GM19023 (cell line): ENCODE data around the gene KDM2B.

ENCODE experiments used
- ATAC-seq: cut with Tn5 transposase; IDR thresholded peaks from one replicate; pipeline ENCODE4 v1.9.1; 2021; ENCODE audit warnings: mild to moderate bottlenecking, moderate library complexity; ENCODE audit not compliant: unreplicated experiment

Gene KDM2B

DNA sequence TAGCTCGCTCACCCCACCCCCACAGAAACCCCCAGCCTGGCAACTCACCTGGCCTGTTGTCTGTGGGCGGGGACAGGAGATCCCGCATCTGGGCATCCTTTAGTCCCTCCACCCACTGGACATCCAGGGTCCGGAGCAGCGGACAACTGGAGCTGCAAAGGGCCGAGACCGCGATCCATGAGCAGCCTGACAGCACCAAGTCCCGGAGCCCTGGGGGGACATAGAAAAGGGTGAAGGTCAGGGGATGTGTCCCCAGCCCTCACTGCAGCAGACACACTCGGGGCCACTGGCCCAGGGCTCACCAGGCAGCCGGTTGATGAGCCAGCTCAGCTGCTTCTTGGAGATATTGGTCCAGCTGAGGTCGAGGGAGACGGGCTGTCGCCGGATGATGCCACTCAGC, 140.1 kb downstream of the KDM2B start:
- ATAC-seq: no peak

GRCh38 chr12:121439715-121440114, 141.1 kb downstream of the KDM2B start:
- ATAC-seq: no peak

- no peak for ATAC-seq
Observed at GRCh38 chr12:121438905-121439304, 141.9 kb downstream of the KDM2B start.

- ATAC-seq: no peak
Observed at GRCh38 chr12:121436706-121437105, 144.1 kb downstream of the KDM2B start.

GRCh38 chr12:121432740-121433480, 147.9 kb downstream of the KDM2B start:
- no peak for ATAC-seq

- no peak for ATAC-seq
Observed at GRCh38 chr12:121430833-121431415, 149.9 kb downstream of the KDM2B start.

GRCh38 chr12:121428883-121429282, 151.9 kb downstream of the KDM2B start:
- no peak for ATAC-seq

DNA sequence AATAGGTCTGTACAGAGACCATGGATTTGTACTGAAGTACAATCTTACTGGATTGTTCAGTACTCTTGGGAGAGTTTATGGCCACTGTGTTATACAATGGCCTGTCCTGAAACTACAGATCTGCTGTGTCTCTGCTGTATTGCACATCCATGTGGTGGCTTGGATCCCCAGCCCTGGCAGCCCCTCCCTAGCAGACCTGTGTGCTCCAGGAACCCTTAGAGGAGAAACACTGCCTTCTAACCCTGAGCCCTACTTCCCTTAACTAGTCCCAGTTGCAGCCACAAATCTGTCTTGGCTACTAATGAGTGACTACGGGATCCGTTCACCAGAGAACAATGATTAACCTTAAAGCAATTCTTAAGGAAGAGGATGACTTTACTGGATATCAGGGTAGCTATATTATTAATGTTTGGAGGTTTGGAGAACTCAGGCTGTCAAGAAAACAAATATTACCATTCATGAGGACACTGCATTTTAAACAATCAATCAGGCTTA, 153.2 kb downstream of the KDM2B start:
- no peak for ATAC-seq

- ATAC-seq: no peak
Observed at GRCh38 chr12:121424624-121424975, 156.2 kb downstream of the KDM2B start.

DNA sequence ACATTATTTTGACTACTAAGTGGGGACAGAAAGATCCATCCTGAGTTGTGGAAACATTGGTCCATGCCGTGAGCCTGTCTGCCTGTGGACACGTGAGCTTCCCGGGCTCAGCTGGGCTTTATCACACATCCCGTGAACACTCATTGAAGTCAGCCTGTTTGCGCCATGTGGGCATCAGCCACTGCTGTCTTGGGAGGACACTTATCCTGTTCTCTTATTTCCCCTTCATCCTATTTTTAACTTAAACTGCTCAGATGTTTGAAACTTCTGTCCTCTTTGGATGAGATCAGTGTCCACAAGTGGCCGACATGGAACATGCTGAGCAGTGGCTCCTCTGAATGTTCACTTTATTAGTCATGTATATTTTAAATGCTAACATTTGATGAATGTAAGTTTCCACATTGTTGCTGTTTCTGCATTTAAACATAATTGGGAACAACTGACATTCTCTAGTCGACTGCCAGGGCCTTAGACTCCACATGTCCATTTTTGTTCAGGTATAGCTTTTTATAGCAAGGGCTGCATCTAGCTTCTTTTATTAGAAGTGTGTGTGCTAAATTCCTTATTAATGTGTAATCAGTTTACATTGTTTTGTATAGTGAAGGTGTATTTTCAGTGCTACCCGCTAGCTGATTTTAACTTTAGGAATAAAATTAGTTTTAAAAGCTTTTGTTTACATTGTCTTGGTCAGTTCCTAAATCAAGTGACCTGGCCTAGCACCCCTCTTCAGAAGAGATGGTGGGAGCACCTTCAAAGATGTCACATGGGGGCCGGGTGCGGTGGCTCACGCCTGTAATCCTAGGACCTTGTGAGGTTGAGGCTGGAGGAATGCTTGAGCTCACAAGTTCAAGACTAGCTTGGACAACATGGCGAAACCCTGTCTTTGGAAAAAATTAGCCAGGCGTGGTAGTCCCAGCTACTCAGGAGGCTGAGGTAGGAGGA, 156.9 kb downstream of the KDM2B start:
- ATAC-seq: no peak

- ATAC-seq: no peak
Observed at GRCh38 chr12:121423253-121423652, 157.6 kb downstream of the KDM2B start.

- no peak for ATAC-seq
Observed at GRCh38 chr12:121420109-121420508, 160.7 kb downstream of the KDM2B start.

DNA sequence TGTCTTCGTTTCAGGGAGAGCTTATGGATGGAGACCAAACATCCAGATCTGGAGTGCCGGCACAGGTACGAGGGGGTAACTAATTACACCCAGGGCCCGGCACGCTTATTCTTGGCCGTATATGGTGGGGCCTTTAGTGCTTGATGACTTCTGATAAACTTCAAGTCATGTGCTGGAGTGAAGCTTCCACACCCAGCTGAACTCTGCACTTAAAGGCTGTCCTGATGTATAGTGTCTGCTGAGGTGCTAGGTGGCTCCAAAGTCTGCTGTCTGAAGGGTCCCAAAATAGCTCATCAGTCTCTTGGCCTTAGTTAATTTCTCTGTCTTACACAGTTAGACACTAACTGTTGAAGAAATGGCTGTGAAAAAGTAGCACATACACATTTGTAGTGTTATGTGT, 163.0 kb downstream of the KDM2B start:
- no peak for ATAC-seq

- no peak for ATAC-seq
Observed at GRCh38 chr12:121413917-121414316, 166.9 kb downstream of the KDM2B start.

DNA sequence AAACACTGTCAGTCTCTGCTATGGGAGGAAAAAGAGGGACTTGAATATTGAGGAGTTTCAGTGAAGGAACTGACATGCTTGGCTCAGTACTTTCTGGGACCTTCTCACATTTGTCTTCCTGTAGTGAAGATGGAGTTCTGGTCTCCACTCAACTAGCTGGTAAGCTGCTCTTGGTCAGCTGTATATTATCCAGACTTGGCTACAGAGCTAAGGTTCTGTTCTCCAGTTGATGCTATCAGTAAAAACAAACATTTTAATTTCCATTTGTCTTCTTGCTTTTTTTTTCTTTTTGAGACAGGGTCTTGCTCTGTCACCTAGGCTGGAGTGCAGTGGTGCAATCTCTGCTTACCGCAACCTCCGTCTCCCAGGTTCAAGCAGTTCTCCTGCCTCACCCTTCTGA, 175.6 kb downstream of the KDM2B start:
- no peak for ATAC-seq

DNA sequence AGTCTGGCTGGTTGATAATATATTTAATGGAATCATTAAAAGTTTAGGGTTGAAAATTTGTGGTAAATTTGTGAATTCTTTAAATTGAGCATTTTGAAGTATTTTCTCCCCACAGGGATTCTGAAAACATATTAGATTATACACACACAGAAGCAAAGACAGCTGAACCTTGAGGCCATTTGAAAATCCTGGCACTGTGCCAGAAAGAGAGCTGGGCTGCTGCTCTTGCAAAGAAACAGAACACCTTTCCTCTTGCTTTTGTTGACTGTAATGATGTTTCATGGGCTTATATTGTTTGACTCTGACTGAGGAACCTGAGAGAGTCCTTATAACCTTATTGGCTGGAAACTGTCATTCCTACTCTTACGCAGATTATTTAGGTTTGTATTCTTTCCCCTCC, 176.1 kb downstream of the KDM2B start:
- no peak for ATAC-seq

DNA sequence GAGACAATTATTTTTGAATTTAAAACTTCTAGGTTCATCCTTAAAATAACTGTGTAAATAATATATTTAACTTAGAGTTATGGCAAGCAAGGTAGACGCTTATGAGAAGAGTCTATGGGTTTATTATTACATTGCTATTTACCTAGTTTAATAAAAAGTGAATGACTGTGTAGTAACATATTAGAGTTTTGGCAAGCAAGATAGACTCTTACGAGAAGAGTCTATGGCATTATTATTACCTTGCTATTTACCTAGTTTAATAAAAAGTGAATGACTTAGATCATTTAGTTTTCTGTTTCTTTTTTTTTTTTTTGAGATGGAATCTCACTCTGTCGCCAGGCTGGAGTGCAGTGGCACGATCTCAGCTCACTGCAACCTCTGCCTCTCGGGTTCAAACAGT, 177.1 kb downstream of the KDM2B start:
- ATAC-seq: no peak

DNA sequence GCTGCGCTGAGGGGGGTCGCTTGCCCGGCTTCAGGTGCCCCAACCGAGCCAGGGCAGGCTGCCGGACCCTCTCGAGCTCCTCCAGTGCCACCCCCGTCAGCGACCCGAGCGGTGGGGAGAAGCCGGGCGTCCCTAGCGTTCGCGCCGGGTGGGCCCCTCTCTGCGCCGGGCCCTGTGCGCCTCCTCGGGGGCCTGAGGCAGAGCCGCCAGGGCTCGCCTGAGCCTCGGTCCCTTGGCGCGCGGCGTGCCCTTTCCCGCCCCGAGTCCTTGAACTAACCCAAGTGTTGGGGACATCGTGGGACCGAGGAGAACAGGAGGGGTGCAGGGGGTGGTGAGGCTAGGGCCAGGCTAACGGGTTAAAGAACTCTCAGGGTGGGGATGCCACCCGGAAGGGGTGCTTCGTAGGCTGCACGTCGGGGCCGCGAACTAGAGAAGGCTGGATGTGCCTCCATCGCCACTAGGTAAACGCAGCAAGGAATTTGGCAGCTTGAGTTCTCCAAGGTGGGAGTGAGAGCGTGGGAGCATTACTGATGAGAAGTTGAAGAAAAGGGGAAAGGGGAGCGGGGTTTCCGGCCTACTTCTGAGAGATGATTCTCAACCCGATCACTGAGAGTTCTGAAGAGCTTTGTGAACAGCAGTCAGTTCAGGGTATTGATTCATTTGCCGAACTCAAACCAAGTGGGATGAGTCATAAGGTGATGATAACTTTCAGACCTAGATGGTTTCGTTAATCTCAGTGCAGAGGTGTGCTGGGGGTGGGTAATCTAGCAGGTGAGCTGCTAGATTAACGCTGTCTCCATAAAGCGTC, 180.3 kb downstream of the KDM2B start:
- ATAC-seq: peak; percentile 25

DNA sequence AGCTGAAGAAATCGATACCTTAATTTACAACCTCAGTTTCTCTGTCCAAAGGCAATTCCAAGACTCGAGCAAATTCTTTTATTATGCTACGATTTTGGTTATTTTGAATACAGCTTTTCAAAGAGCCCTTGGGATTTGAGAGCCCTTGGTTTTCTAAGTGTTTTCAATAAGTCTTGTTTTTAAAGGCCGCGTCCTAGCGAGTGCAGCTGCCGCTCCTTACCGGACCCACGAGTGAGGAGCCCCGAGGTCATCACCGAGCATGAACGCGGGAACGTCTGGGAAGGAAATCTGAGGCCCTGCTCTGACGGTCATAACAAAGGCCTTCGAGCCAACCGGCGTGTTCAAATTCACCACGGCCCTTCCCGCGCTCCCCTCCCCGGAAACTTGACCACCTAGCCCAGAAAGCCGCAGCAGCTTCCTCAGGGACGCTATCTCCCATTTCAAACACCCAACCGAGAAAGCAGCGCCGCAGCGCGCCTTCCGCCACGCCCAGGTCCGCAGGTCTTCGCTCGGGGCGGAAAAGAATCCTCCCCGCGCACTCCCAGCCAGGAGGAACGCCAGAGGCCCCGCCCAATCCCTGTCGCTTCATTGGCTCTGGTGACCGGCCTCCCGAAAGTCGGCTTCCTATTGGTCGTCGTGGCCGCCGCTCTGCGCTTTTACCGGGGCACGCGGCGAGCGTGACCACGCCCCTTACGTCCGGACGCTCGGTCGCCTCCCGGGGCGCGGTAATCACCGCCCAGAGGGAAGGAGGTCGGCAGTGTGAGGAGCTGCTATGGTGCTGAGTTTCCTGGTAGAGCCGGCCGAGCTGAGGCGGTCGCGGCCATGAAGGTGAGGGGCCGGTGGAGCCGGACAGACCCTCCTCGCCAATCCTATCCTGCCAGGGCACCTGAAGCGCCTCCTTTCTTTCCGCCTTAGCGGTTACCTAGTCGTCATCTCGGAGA, 181.2 kb downstream of the KDM2B start, which contains the start of gene RNF34:
RNF34 (plus strand) TSS at position 728 of the 941 bp plus-strand sequence; CDS start at position 823, 95 bp downstream.
- ATAC-seq: peak; percentile 94
